ENCODE data around the gene TVP23C. TPM values are rescaled to one million over a fixed set of nuclear protein-coding genes. Genes with fewer than 3 reads are reported as not detected.

Gene TVP23C
- total RNA-seq, 1 experiment from 2014 or later: 16.9 TPM

DNA sequence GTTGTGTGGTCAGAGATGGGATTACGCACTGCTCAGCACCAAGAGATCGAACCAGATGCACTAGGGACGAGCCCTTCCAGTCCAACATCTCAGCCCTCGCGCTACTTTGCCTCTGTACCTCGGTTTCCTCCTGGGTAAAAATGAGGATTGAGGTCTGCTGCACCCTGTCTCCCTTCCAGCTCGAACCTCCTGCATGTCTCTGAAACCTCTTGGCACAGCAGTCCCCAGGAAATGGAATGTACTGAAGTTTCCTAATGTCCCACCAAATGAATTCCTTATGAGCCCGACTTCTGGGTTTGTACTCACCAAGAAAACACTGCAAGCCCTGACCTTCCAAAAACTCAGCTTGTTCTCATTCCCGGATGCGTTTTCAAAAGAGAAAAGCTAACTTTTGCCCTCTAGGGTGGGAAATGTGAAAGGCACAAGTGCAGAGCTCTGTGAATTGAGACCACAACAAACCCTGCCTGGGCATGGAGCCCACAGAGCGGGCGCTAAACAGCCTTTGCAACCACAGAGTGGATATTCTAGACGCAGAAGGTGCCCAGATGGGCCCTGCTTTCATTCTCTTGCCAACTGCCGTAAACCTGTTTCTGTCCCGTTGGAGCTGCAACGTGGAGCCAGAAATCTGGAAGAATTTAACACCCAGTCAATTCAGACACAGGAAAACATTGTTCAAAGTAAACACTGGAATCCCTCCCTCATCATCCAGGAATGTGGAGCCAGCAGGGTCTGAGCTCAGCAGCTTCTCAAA is 106.1 kb downstream of the TVP23C start:
- H3K27me3 ChIP-seq (ENCODE audit: insufficient read depth, low read length): no peaks in the 10 kb centered on the region
- H2BK120ac ChIP-seq (ENCODE audit: low read depth, low read length, poor library complexity, severe bottlenecking): no peak overlapping the region
- H3T11ph ChIP-seq (ENCODE audit: low read length): no peak overlapping the region
- no peak overlapping the region for H2BK20ac ChIP-seq (ENCODE audit: low read depth, low read length, poor library complexity, severe bottlenecking)
- H3K79me2 ChIP-seq (ENCODE audit: insufficient read depth, low read length): no peaks in the 10 kb centered on the region
- H3K79me1 ChIP-seq (ENCODE audit: insufficient read depth, low read depth, low read length, poor library complexity, severe bottlenecking): no peaks in the 10 kb centered on the region
- no CpG with 5 or more reads among the region's 16 CpGs for WGBS (ENCODE audit: extremely low coverage, insufficient read length, low lambda C conversion rate)
- no peak overlapping the region for H3K27ac ChIP-seq (ENCODE audit: insufficient read length, low read depth, low read length)
- no peak overlapping the region for H2BK15ac ChIP-seq (ENCODE audit: low read depth, low read length)
- Mint-ChIP-seq H3K4me1 (no peaks in the 10 kb centered on the region), H3K36me3 (ENCODE audit: insufficient read depth in 1 of 3, low read depth in 3 of 3) (peaks cover 22 to 25% (median 23%) of the 10 kb centered on the region in 3 experiments), H3K27ac (no peak overlapping the region), H3K4me3 (no peak overlapping the region), H3K27me3 (ENCODE audit: low read depth) (no peaks in the 10 kb centered on the region), H3K9me3 (peaks cover 0 to 9% of the 10 kb centered on the region in 2 experiments; a peak in 4 of 5 replicates)
- H3K9ac ChIP-seq (ENCODE audit: extremely low read depth, insufficient read length, low read length): no peak overlapping the region
- no peak overlapping the region for H2BK12ac ChIP-seq (ENCODE audit: insufficient read length, low read depth, low read length)
- no peaks in the 10 kb centered on the region for H4K20me1 ChIP-seq (ENCODE audit: control insufficient read depth, insufficient read depth, insufficient read length)
- no peak overlapping the region for H3K14ac ChIP-seq (ENCODE audit: insufficient read depth, low read length)
- no peak overlapping the region for H3K23ac ChIP-seq (ENCODE audit: insufficient read length, low read depth, low read length)
- no peak overlapping the region for H3K4ac ChIP-seq (ENCODE audit: low read depth, low read length)
- DNase-seq: no peak
- H4K91ac ChIP-seq (ENCODE audit: insufficient read length, low read depth, low read length): no peak overlapping the region
- H3K56ac ChIP-seq (ENCODE audit: insufficient read length, low read depth, low read length): no peak overlapping the region
- H3K9me3 ChIP-seq (ENCODE audit: control insufficient read depth, low read depth, low read length): no peaks in the 10 kb centered on the region
- H2AFZ ChIP-seq (ENCODE audit: low read length): no peak overlapping the region
- TF ChIP-seq, protein P1, sequence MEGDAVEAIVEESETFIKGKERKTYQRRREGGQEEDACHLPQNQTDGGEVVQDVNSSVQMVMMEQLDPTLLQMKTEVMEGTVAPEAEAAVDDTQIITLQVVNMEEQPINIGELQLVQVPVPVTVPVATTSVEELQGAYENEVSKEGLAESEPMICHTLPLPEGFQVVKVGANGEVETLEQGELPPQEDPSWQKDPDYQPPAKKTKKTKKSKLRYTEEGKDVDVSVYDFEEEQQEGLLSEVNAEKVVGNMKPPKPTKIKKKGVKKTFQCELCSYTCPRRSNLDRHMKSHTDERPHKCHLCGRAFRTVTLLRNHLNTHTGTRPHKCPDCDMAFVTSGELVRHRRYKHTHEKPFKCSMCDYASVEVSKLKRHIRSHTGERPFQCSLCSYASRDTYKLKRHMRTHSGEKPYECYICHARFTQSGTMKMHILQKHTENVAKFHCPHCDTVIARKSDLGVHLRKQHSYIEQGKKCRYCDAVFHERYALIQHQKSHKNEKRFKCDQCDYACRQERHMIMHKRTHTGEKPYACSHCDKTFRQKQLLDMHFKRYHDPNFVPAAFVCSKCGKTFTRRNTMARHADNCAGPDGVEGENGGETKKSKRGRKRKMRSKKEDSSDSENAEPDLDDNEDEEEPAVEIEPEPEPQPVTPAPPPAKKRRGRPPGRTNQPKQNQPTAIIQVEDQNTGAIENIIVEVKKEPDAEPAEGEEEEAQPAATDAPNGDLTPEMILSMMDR (conservative IDR thresholded peaks at IDR 0.05): 0 out of 3 replicates have a peak, but pooled peaks have one; percentile 9
- no peaks in the 10 kb centered on the region for H3K23me2 ChIP-seq (ENCODE audit: insufficient read length, low read depth, low read length, poor library complexity, severe bottlenecking)
- H3K18ac ChIP-seq (ENCODE audit: insufficient read length, low read depth, low read length): no peak overlapping the region
- H3K4me1 ChIP-seq (ENCODE audit: insufficient read depth, low read length): no peaks in the 10 kb centered on the region
- H4K8ac ChIP-seq (replicated peaks; ENCODE audit: insufficient read length, low read depth, low read length): no peak overlapping the region
- no peak overlapping the region for H2BK5ac ChIP-seq (ENCODE audit: insufficient read length, low read length)
- H3K4me2 ChIP-seq (ENCODE audit: insufficient read depth, insufficient read length, low read length): no peak overlapping the region
- H4K5ac ChIP-seq (ENCODE audit: insufficient read length, low read depth, low read length): no peak overlapping the region
- H2AK5ac ChIP-seq (ENCODE audit: insufficient read length, low read length): no peak overlapping the region

Data from H9 (cell line).